Activated CD8-positive, alpha-beta T cell treated with anti-CD3 and anti-CD28 coated beads for 36 hours (primary cell): Measurements from ENCODE around the gene ATP6V0B. TPM values are rescaled to one million over a fixed set of nuclear protein-coding genes. Genes with fewer than 3 reads are reported as not detected.
A peak's percentile ranks its signal among the peaks of the same experiment; 100 is the strongest.

ENCODE experiments used
- ATAC-seq: fragments of 200-7000 bp; cut with Tn5 transposase; one replicate; pipeline ENCODE4 v1.10.0; 2021; ENCODE audit warnings: mild to moderate bottlenecking, moderate library complexity
- CTCF ChIA-PET: fragments of 350-600 bp; sonication (Branson Sonifier 250); formaldehyde crosslinking; loops from one replicate; lab custom pipeline; 2021; ENCODE audit warnings: antibody characterized with exemption; lab: Charles Lee
- POLR2A ChIA-PET: fragments of 350-600 bp; sonication (Branson Sonifier 250); formaldehyde crosslinking; loops from one replicate; lab custom pipeline; 2021; ENCODE audit warnings: antibody characterized with exemption; lab: Charles Lee
- DNase-seq: peaks from one replicate; pipeline ENCODE4 v3.0.0-alpha.2; 2020
- H3K27ac Mint-ChIP-seq: one replicate; pipeline ENCODE4 v1.8.0; 2021; ENCODE audit warnings: mild to moderate bottlenecking, mixed read lengths
- H3K27me3 Mint-ChIP-seq: one replicate; pipeline ENCODE4 v1.8.0; 2021; ENCODE audit warnings: mixed read lengths
- H3K36me3 Mint-ChIP-seq: one replicate; pipeline ENCODE4 v1.8.0; 2021; ENCODE audit warnings: low read depth, mixed read lengths
- H3K4me1 Mint-ChIP-seq: one replicate; pipeline ENCODE4 v1.8.0; 2021; ENCODE audit warnings: low read depth, mixed read lengths
- H3K4me3 Mint-ChIP-seq: one replicate; pipeline ENCODE4 v1.8.0; 2021; ENCODE audit warnings: mild to moderate bottlenecking, moderate library complexity, mixed read lengths
- H3K9me3 Mint-ChIP-seq: one replicate; pipeline ENCODE4 v1.8.0; 2021; ENCODE audit warnings: mixed read lengths
- CTCF ChIP-seq: fragments of 200-600 bp; IDR thresholded peaks from one replicate; pipeline ENCODE4 v1.8.0; 2022; ENCODE audit warnings: antibody characterized with exemption, mild to moderate bottlenecking
- intact Hi-C: fragments of 100-400 bp; cut with micrococcal nuclease; formaldehyde crosslinking; loops from one replicate; pipeline ENCODE4 v1.10.0; 2022
- total RNA-seq, 2 experiments: library from RNA; stranded (reverse); gene quantifications; one replicate each; pipeline ENCODE4 v1.2.3, GENCODE V29; 2021

ATP6V0B gene
- total RNA-seq, 2 experiments from 2014 or later = 67.6 to 75.5 TPM

GRCh38 chr1:43945674-43946235, 29.0 kb upstream of the ATP6V0B start:
- CTCF ChIA-PET = interaction anchor here (0.7 to 8.8 kb wide), 14 partner anchors 11 to 416 kb away, joined by 3 to 185 read pairs (median 6); partner anchors contain the start of genes ARTN, ATP6V0B, PTPRF and ST3GAL3
- H3K27me3 Mint-ChIP-seq = no peaks in the 10 kb centered on the region

GRCh38 chr1:43946236-43947060, 28.3 kb upstream of the ATP6V0B start, which contains the start of gene IPO13:
IPO13 (plus strand) TSS chr1:43946950; CDS start chr1:43947601, 651 bp downstream.
- peak; percentile 71 for TF ChIP-seq CTCF
- intact Hi-C loops = no loop called here
- no peaks in the 10 kb centered on the region for H3K9me3 Mint-ChIP-seq
- ATAC-seq = peak; percentile 98
- peak within 1 kb of the TSS; percentile 90 for H3K27ac Mint-ChIP-seq
- ChIA-PET CTCF (interaction anchor here (0.8 to 8.8 kb wide), 20 partner anchors 12 to 417 kb away, joined by 3 to 185 read pairs (median 4); partner anchors contain the start of genes ARTN, ATP6V0B and ST3GAL3), POLR2A (interaction anchor here (0.7 to 1.7 kb wide), 9 partner anchors 10 to 493 kb away, joined by 3 to 9 read pairs (median 3); partner anchors contain the start of genes ATP6V0B, DPH2 and HYI)
- H3K4me1 Mint-ChIP-seq = peaks cover 38% of the 10 kb centered on the region
- H3K27me3 Mint-ChIP-seq = no peaks in the 10 kb centered on the region
- H3K36me3 Mint-ChIP-seq = no peaks in the 10 kb centered on the region
- DNase-seq = peak; percentile 98
- H3K4me3 Mint-ChIP-seq = peak within 1 kb of the TSS; percentile 94

More at GRCh38 chr1:43945674-43946235, 29.0 kb upstream of the ATP6V0B start:
- intact Hi-C loops = no loop called here
- Mint-ChIP-seq H3K36me3 (no peaks in the 10 kb centered on the region), H3K9me3 (no peaks in the 10 kb centered on the region), H3K4me1 (peaks cover 33% of the 10 kb centered on the region), H3K27ac (peak overlapping the region; percentile 90), H3K4me3 (peak overlapping the region; percentile 94)
- ATAC-seq (no peak), DNase-seq (no peak)
- TF ChIP-seq CTCF = no peak
- POLR2A ChIA-PET = interaction anchor here (0.7 to 1.7 kb wide), 4 partner anchors 9 to 492 kb away, joined by 3 to 8 read pairs (median 3); partner anchors contain the start of gene HYI

- Mint-ChIP-seq H3K27me3 (no peaks in the 10 kb centered on the region), H3K4me1 (peaks cover 38% of the 10 kb centered on the region), H3K9me3 (no peaks in the 10 kb centered on the region), H3K27ac (peak overlapping the region; percentile 90), H3K36me3 (no peaks in the 10 kb centered on the region), H3K4me3 (peak overlapping the region; percentile 94)
- ChIA-PET POLR2A (interaction anchor here (1.0 to 1.7 kb wide), 8 partner anchors 12 to 295 kb away, joined by 3 to 9 read pairs (median 4); partner anchors contain the start of genes ATP6V0B and DPH2), CTCF (interaction anchor here (0.9 to 8.8 kb wide), 11 partner anchors 11 to 296 kb away, joined by 3 to 185 read pairs (median 3); partner anchors contain the start of genes ARTN and ATP6V0B)
- ATAC-seq = no peak
- intact Hi-C loops = no loop called here
- DNase-seq = peak; percentile 44
- TF ChIP-seq CTCF = no peak
These were observed 27.5 kb upstream of the ATP6V0B start for GRCh38 chr1:43947061-43947873.

- CTCF ChIA-PET = interaction anchor here (1.0 to 8.8 kb wide), 6 partner anchors 12 to 185 kb away, joined by 3 to 185 read pairs (median 4); partner anchors contain the start of gene ARTN
- Mint-ChIP-seq H3K9me3 (no peaks in the 10 kb centered on the region), H3K36me3 (no peaks in the 10 kb centered on the region), H3K4me3 (peak overlapping the region; percentile 94), H3K27ac (no peak overlapping the region), H3K4me1 (peaks cover 36% of the 10 kb centered on the region), H3K27me3 (no peaks in the 10 kb centered on the region)
- no peak for TF ChIP-seq CTCF
- ATAC-seq = no peak
- POLR2A ChIA-PET = interaction anchor here (1.1 to 1.3 kb wide), 6 partner anchors 13 to 32 kb away, joined by 3 to 9 read pairs (median 4); partner anchors contain the start of genes ATP6V0B and DPH2
- intact Hi-C loops = no loop called here
- no peak for DNase-seq
These were observed 26.8 kb upstream of the ATP6V0B start for GRCh38 chr1:43947874-43948437.
